Neural cell (in vitro differentiated cells): ENCODE data around the gene MED15. TPM values are rescaled to one million over a fixed set of nuclear protein-coding genes. Genes with fewer than 3 reads are reported as not detected.

Experiments
- H2AFZ ChIP-seq: fragments of 200-600, 300-800 bp; sonication (generic), shearing (Covaris generic); 2 replicates; pipeline ENCODE4 v1.6.0; 2014; ENCODE audit warnings: low read depth, mild to moderate bottlenecking, antibody characterized with exemption, low read length, moderate library complexity
- H3F3A ChIP-seq: fragments of 200-600 bp; shearing (Covaris generic); 2 replicates; pipeline ENCODE4 v1.6.1; 2016; ENCODE audit warnings: mild to moderate bottlenecking, moderate library complexity, mixed read lengths, antibody characterized with exemption, low read length; ENCODE audit not compliant: insufficient read depth, poor library complexity, severe bottlenecking
- H3K27ac ChIP-seq: fragments of 200-600, 300-800 bp; sonication (generic), shearing (Covaris generic); 2 replicates; pipeline ENCODE4 v1.5.1; 2014; ENCODE audit warnings: mild to moderate bottlenecking, low read length, moderate library complexity
- H3K27me3 ChIP-seq: fragments of 300-800, 200-600 bp; sonication (generic), shearing (Covaris generic); 2 replicates; pipeline ENCODE4 v1.6.0; 2014; ENCODE audit warnings: mild to moderate bottlenecking, low read depth, low read length, moderate library complexity; ENCODE audit not compliant: insufficient read depth
- H3K36me3 ChIP-seq: fragments of 300-800, 200-600 bp; sonication (generic), shearing (Covaris generic); 2 replicates; pipeline ENCODE4 v1.5.1; 2014; ENCODE audit warnings: mild to moderate bottlenecking, antibody characterized with exemption, low read length, moderate library complexity; ENCODE audit not compliant: insufficient read depth
- H3K4me2 ChIP-seq: fragments of 300-800, 200-600 bp; sonication (generic), shearing (Covaris generic); 2 replicates; pipeline ENCODE4 v1.6.0; 2014; ENCODE audit warnings: mild to moderate bottlenecking, low read length
- H3K4me3 ChIP-seq: fragments of 300-800, 200-600 bp; sonication (generic), shearing (Covaris generic); 2 replicates; pipeline ENCODE4 v1.5.1; 2014; ENCODE audit warnings: mild to moderate bottlenecking, low read length, moderate library complexity
- H3K79me2 ChIP-seq: fragments of 200-600 bp; shearing (Covaris generic); replicated peaks from 2 replicates; pipeline ENCODE4 v1.6.0; 2014; ENCODE audit warnings: mild to moderate bottlenecking, low read length, moderate library complexity; ENCODE audit not compliant: insufficient read depth
- H3K9ac ChIP-seq: fragments of 300-800, 200-600 bp; sonication (generic), shearing (Covaris generic); 2 replicates; pipeline ENCODE4 v1.6.1; 2016; ENCODE audit warnings: mild to moderate bottlenecking, low read length, mixed read lengths
- H3K9me2 ChIP-seq: fragments of 200-600 bp; shearing (Covaris generic); 2 replicates; pipeline ENCODE4 v1.6.1; 2016; ENCODE audit warnings: mild to moderate bottlenecking, low read length, mixed read lengths; ENCODE audit not compliant: insufficient read depth
- H3K9me3 ChIP-seq: fragments of 200-600, 300-800 bp; sonication (generic), shearing (Covaris generic); 2 replicates; pipeline ENCODE4 v1.6.1; 2016; ENCODE audit warnings: mild to moderate bottlenecking, mixed run types, low read length, moderate library complexity, mixed read lengths
- H4K20me1 ChIP-seq: fragments of 200-600 bp; shearing (Covaris generic); 2 replicates; pipeline ENCODE4 v1.6.1; 2016; ENCODE audit warnings: mild to moderate bottlenecking, mixed run types; ENCODE audit not compliant: insufficient read depth
- CTCF ChIP-seq: fragments of 450-650 bp; IDR thresholded peaks from 2 replicates; pipeline ENCODE4 v1.5.1; 2014; ENCODE audit warnings: antibody characterized with exemption, mild to moderate bottlenecking, moderate library complexity; ENCODE audit not compliant: poor library complexity, severe bottlenecking
- EP300 ChIP-seq: fragments of 450-650 bp; conservative IDR thresholded peaks from 2 replicates; pipeline ENCODE4 v1.6.1; 2014; ENCODE audit warnings: antibody characterized with exemption, mild to moderate bottlenecking, moderate library complexity; ENCODE audit not compliant: poor library complexity, severe bottlenecking
- EZH2 ChIP-seq: fragments of 200-600, 300-800 bp; shearing (Covaris generic), sonication (generic); IDR thresholded peaks from 2 replicates; pipeline ENCODE4 v1.6.1; 2014; ENCODE audit warnings: antibody characterized with exemption, low read length, borderline replicate concordance, mild to moderate bottlenecking; ENCODE audit not compliant: insufficient read depth, poor library complexity, severe bottlenecking
- MXI1 ChIP-seq: fragments of 450-650 bp; conservative IDR thresholded peaks from 2 replicates; pipeline ENCODE4 v1.6.1; 2014; ENCODE audit warnings: antibody characterized with exemption, mild to moderate bottlenecking; ENCODE audit not compliant: poor library complexity, severe bottlenecking
- POLR2AphosphoS5 ChIP-seq: IDR thresholded peaks from 2 replicates; pipeline ENCODE4 v1.6.1; 2012
- RAD21 ChIP-seq: fragments of 450-650 bp; conservative IDR thresholded peaks from 2 replicates; pipeline ENCODE4 v1.6.1; 2014; ENCODE audit warnings: antibody characterized with exemption, mild to moderate bottlenecking, moderate library complexity
- SMC3 ChIP-seq: fragments of 450-650 bp; conservative IDR thresholded peaks from 2 replicates; pipeline ENCODE4 v1.6.1; 2014; ENCODE audit warnings: antibody characterized with exemption, mild to moderate bottlenecking, moderate library complexity; ENCODE audit not compliant: poor library complexity
- TAF1 ChIP-seq: IDR thresholded peaks from 2 replicates; pipeline ENCODE4 v1.6.1; 2012; ENCODE audit warnings: low read depth
- polyA plus RNA-seq: library from polyadenylated mRNA; depleted of rRNA; stranded (reverse); fragments of >200 nt; gene quantifications from 2 replicates; pipeline ENCODE4 v1.2.3, GENCODE V29; 2014
- TF ChIP-seq, protein P1 (sequence below): IDR thresholded peaks from 2 replicates; pipeline ENCODE4 v1.6.1; 2012; ENCODE audit warnings: borderline replicate concordance

Gene MED15
- polyA plus RNA-seq, 1 donor from 2014 or later = 13.2 TPM

GRCh38 chr22:20626811-20627210 lies 119.4 kb downstream of the MED15 start:
- no peaks in the 10 kb centered on the region for H3K9me2 ChIP-seq

DNA sequence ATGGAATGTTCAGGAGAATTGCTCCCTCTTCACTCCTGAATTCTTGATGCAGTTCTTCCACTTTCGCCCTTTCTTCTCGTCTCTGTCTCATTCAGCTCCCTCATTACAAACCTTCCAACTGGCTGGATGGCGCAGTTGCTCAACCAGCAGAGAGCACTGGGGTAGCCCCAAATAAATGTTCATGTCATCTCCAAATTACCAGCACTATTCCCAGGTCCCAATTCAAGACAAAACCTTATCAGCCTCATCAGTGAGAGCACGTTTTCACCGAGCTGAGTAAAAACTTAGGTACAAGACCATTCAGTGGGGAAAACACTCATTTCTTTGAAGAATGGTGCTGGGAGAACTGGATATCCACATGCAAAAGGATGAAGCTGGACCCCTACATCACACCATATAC lies 120.0 kb downstream of the MED15 start:
- Histone ChIP-seq H3K4me2 (no peak overlapping the region), H3F3A (no peaks in the 10 kb centered on the region), H4K20me1 (no peaks in the 10 kb centered on the region), H3K36me3 (no peaks in the 10 kb centered on the region), H3K9me3 (no peaks in the 10 kb centered on the region), H3K9me2 (no peaks in the 10 kb centered on the region), H2AFZ (no peak overlapping the region), H3K27ac (no peak overlapping the region), H3K4me3 (no peak overlapping the region), H3K79me2 (no peaks in the 10 kb centered on the region), H3K27me3 (no peaks in the 10 kb centered on the region), H3K9ac (no peak overlapping the region)
- TF ChIP-seq EP300 (no peak), TAF1 (no peak), POLR2AphosphoS5 (no peak), CTCF (no peak), EZH2 (no peak), SMC3 (no peak), RAD21 (no peak), MXI1 (no peak)
- TF ChIP-seq, protein P1, sequence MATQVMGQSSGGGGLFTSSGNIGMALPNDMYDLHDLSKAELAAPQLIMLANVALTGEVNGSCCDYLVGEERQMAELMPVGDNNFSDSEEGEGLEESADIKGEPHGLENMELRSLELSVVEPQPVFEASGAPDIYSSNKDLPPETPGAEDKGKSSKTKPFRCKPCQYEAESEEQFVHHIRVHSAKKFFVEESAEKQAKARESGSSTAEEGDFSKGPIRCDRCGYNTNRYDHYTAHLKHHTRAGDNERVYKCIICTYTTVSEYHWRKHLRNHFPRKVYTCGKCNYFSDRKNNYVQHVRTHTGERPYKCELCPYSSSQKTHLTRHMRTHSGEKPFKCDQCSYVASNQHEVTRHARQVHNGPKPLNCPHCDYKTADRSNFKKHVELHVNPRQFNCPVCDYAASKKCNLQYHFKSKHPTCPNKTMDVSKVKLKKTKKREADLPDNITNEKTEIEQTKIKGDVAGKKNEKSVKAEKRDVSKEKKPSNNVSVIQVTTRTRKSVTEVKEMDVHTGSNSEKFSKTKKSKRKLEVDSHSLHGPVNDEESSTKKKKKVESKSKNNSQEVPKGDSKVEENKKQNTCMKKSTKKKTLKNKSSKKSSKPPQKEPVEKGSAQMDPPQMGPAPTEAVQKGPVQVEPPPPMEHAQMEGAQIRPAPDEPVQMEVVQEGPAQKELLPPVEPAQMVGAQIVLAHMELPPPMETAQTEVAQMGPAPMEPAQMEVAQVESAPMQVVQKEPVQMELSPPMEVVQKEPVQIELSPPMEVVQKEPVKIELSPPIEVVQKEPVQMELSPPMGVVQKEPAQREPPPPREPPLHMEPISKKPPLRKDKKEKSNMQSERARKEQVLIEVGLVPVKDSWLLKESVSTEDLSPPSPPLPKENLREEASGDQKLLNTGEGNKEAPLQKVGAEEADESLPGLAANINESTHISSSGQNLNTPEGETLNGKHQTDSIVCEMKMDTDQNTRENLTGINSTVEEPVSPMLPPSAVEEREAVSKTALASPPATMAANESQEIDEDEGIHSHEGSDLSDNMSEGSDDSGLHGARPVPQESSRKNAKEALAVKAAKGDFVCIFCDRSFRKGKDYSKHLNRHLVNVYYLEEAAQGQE = no peak

More at GRCh38 chr22:20626811-20627210, 119.4 kb downstream of the MED15 start:
- Histone ChIP-seq H4K20me1 (no peaks in the 10 kb centered on the region), H3K36me3 (no peaks in the 10 kb centered on the region), H3K9me3 (no peaks in the 10 kb centered on the region), H2AFZ (no peak overlapping the region), H3K79me2 (no peaks in the 10 kb centered on the region), H3K27me3 (no peaks in the 10 kb centered on the region), H3F3A (no peaks in the 10 kb centered on the region), H3K4me3 (no peak overlapping the region), H3K4me2 (no peak overlapping the region), H3K27ac (no peak overlapping the region), H3K9ac (no peak overlapping the region)
- TF ChIP-seq MXI1 (no peak), POLR2AphosphoS5 (no peak), EP300 (no peak), SMC3 (no peak), TAF1 (no peak), RAD21 (no peak)
- TF ChIP-seq, protein P1 = no peak
